ENCODE measurements around the gene SCO2. TPM values are rescaled to one million over a fixed set of nuclear protein-coding genes. Genes with fewer than 3 reads are reported as not detected.

SCO2 gene
- total and polyA plus RNA-seq, 11 donors: 0.67 to 2.6 (median 1.1) TPM; not detected in 6

DNA sequence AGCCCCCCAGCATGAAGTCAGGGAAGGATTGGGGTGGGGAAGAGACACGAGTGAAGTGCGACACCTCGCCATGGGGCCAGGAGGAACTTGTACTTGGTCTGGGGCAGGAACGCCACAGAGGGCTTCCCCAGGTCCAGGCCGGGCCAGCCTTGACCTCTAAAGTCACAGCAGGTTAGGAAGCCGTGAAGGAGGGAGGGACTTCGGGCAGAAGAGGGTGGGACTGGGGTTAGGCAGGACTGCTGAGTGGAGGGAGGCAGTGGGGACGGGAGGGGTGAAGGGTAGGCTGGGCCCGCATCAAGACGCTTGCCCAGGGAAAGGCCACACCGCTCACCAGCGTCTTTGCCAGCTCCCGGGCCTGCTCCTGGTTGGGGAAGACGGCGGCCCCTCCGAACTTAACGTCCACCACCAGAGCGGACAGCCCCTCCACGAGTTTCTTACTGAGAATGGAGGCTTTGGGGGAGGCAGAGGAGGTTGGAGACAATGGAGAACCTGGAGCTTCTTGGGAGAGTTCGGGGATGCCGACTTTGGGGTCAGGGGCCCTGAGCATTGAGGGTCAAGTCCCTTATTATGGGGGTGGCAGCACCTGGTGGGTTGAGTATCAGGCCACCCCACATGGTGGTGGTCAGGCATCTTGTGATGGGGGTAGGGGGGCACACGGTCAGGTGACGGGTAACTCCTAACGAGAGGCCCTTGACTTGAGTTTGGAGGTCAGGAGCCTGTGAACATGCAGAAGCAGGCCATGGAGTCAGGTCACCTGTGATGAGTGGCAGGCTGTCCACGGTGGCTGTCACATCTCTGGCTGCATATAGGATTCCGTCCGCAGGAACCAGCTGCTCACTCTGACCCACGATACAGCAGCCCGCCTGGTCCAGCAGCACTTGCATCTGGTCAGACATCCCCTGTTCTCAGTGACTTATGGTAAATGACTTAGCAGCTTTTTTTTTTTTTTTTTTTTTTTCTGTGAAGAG lies 1.7 kb upstream of the SCO2 start:
- H3K27ac ChIP-seq: peak overlapping the region; percentile 83 to 99 (median 94)
- no peaks in the 10 kb centered on the region for H3K9me3 ChIP-seq
- TF ChIP-seq POLR2A (IDR thresholded peaks at IDR 0.05) (peak in 1 of 2 donors; percentile 13), CTCF (IDR thresholded peaks at IDR 0.05) (no peak)
- peak overlapping the region; percentile 47 to 89 (median 74) for H3K4me3 ChIP-seq
- WGBS, 4 donors: 48 to 71% (median 62%) methylated on average over 28 to 29 of the region's 29 CpGs
- DNase-seq (peak; percentile 63 to 88 (median 73)), ATAC-seq (peak in 3 of 4 donors; percentile 1 to 11 (median 5))
- H3K36me3 ChIP-seq: peaks cover 0 to 48% (median 20%) of the 10 kb centered on the region in 9 donors
- peaks cover 0 to 68% (median 37%) of the 10 kb centered on the region in 12 donors for H3K4me1 ChIP-seq
- intact Hi-C loops (cut with DNase I): loop anchor here in 4 of 10 donors (2.0 to 10.0 kb wide), 5 partner anchors 35 to 282 kb away; partner anchors contain the start of genes CHKB (in 1 of the 4), SYCE3 (in 1 of the 4) and TUBGCP6 (in 1 of the 4)
- H3K27me3 ChIP-seq: peaks cover 0 to 30% (median 0%) of the 10 kb centered on the region in 9 donors

DNA sequence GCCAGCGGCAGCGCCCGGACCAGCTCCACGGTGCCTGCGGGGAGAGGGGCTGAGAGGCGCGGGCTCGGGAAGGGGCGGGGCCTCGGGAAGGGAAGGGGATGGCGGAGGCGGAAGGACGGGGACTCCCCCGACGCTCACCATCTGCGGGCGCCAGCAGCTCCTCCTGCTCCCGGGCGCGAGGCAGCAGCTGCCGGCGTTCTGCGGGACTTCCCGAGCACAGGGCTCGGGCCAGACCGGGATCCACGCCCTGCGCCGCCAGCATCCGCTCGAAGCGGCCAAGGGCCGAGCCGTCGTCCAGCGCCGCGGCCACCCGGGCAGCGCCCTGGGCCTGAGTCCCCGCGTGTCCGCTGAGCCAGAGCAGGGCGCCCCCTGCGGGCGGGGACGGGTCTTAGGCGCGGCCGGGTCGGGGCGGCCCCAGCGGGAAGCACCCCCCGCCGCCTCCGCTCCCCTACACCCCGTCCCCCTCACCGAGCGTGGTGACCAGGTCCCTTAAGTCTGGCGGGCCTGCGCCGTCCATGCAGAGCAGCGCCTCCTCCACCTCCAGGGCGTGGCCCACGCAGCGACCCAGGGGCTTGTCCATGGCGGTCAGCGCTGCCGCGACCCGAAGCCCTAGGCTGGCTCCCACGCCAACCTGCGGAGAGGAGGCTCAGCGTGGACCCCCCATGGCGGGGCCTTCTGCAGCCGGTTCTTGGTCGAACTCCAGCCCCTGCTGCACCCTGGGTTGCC lies 873 bp upstream of the SCO2 start:
- TF ChIP-seq POLR2A (IDR thresholded peaks at IDR 0.05): peak in 1 of 2 donors; percentile 40
- TF ChIP-seq CTCF (IDR thresholded peaks at IDR 0.05): peak; percentile 53 to 84 (median 67)
- DNase-seq (peak; percentile 85 to 92 (median 87)), ATAC-seq (peak; percentile 3 to 42 (median 24))
- WGBS, 4 donors: 2 to 8% (median 2%) methylated on average over 8 to 77 of the region's 77 CpGs
- Histone ChIP-seq H3K36me3 (peaks cover 0 to 56% (median 27%) of the 10 kb centered on the region in 9 donors), H3K4me1 (peaks cover 0 to 60% (median 34%) of the 10 kb centered on the region in 12 donors), H3K4me3 (peak overlapping the region; percentile 47 to 89 (median 74)), H3K27ac (peak overlapping the region; percentile 83 to 99 (median 94)), H3K27me3 (peaks cover 0 to 22% (median 0%) of the 10 kb centered on the region in 9 donors), H3K9me3 (no peaks in the 10 kb centered on the region)
- intact Hi-C loops (cut with DNase I): loop anchor here in 4 of 10 donors (2.0 to 10.0 kb wide), 5 partner anchors 36 to 281 kb away; partner anchors contain the start of genes CHKB (in 1 of the 4), SYCE3 (in 1 of the 4) and TUBGCP6 (in 1 of the 4)

DNA sequence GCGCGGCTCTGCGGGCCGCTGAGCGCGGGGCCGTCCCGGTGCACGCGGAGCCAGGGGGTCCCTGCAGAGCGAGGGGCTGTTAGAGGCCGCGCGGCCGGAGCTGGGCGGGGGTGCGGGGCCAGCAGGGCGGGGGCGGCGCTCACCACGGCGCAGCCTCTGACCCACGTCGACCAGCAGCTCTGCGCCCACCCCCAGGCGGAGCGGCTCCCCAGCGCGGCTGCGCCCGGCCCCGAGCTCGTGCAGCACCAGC lies 385 bp upstream of the SCO2 start:
- intact Hi-C loops (cut with DNase I): loop anchor here in 5 of 10 donors (1.0 to 10.0 kb wide), 8 partner anchors 17 to 281 kb away; partner anchors contain the start of genes NCAPH2 (in 2 of the 5), SYCE3 (in 2 of the 5), CHKB (in 1 of the 5) and TUBGCP6 (in 1 of the 5)
- peak overlapping the region; percentile 47 to 89 (median 74) for H3K4me3 ChIP-seq
- H3K4me1 ChIP-seq: peaks cover 0 to 55% (median 31%) of the 10 kb centered on the region in 12 donors
- peaks cover 0 to 61% (median 32%) of the 10 kb centered on the region in 9 donors for H3K36me3 ChIP-seq
- peak overlapping the region; percentile 83 to 99 (median 94) for H3K27ac ChIP-seq
- no peak for TF ChIP-seq POLR2A (IDR thresholded peaks at IDR 0.05)
- TF ChIP-seq CTCF (IDR thresholded peaks at IDR 0.05): no peak
- H3K9me3 ChIP-seq: no peaks in the 10 kb centered on the region
- DNase-seq (no peak), ATAC-seq (peak in 1 of 4 donors; percentile 25)
- peaks cover 0 to 17% (median 0%) of the 10 kb centered on the region in 9 donors for H3K27me3 ChIP-seq
- WGBS, 4 donors: 0% methylated on average over 9 to 33 of the region's 33 CpGs; no CpG with 5 or more reads in 1 of the 4 donors

All from heart left ventricle (tissue), 16 donors.